ENCODE results near the gene RNLS.

RNLS gene

DNA sequence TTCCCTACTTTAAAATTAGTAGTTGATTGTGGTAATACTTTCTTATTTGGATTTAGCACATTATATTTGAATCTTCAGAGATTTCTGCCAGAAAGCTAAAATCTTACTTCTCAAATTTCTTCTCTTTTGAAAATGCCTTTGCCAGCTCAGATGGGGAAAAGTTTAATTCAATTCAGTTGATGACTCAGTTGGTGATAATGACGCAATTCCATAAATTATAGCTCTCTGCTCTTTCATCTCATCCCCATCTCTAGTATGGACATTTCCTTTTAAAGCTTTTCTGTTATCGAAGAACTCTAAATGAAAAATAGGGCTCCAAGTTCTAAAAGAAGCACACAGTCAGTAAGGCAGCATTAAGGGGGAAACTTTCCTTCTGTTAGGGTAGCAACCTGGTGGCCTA lies 25.5 kb downstream of the RNLS start:
- peak; percentile 27 for DNase-seq (ENCODE audit: low spot score)
- ChIA-PET POLR2A (ENCODE audit: low non-redundant PET) (no interaction called here), CTCF (interaction anchor here (0.6 to 0.8 kb wide), 5 partner anchors 26 to 823 kb away, joined by 3 to 6 read pairs (median 4); no protein-coding TSS in a partner anchor)

DNA sequence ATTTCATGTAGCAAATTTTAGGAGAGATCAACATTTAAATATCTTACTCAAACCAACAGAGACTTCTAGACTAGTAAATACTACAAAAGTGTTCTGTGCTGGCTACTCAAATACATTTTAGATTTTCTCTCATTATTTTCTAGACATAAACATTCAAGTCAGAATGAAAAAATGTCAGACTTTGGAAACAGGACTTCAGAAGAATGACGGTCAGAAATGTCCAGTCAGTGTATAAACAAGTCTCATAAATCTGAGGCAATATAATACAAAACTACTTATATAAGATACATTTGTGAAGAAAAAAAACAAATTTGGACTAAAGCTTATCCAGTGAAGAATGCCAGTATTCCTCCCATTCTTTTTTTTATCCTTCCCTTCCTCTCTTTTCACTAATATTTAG lies 25.9 kb downstream of the RNLS start:
- CTCF ChIA-PET: interaction anchor here (0.6 to 0.8 kb wide), 4 partner anchors 82 to 822 kb away, joined by 3 to 6 read pairs (median 4); no protein-coding TSS in a partner anchor
- POLR2A ChIA-PET (ENCODE audit: low non-redundant PET): no interaction called here
- no peak overlapping the region for H3K27ac ChIP-seq
- DNase-seq (ENCODE audit: low spot score): no peak
- TF ChIP-seq, protein P1, sequence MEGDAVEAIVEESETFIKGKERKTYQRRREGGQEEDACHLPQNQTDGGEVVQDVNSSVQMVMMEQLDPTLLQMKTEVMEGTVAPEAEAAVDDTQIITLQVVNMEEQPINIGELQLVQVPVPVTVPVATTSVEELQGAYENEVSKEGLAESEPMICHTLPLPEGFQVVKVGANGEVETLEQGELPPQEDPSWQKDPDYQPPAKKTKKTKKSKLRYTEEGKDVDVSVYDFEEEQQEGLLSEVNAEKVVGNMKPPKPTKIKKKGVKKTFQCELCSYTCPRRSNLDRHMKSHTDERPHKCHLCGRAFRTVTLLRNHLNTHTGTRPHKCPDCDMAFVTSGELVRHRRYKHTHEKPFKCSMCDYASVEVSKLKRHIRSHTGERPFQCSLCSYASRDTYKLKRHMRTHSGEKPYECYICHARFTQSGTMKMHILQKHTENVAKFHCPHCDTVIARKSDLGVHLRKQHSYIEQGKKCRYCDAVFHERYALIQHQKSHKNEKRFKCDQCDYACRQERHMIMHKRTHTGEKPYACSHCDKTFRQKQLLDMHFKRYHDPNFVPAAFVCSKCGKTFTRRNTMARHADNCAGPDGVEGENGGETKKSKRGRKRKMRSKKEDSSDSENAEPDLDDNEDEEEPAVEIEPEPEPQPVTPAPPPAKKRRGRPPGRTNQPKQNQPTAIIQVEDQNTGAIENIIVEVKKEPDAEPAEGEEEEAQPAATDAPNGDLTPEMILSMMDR (conservative IDR thresholded peaks at IDR 0.05; ENCODE audit: low read depth): no peak

More for the DNA sequence above, 25.5 kb downstream of the RNLS start:
- no peak overlapping the region for H3K27ac ChIP-seq
- TF ChIP-seq, protein P1 (conservative IDR thresholded peaks at IDR 0.05; ENCODE audit: low read depth): no peak

DNA sequence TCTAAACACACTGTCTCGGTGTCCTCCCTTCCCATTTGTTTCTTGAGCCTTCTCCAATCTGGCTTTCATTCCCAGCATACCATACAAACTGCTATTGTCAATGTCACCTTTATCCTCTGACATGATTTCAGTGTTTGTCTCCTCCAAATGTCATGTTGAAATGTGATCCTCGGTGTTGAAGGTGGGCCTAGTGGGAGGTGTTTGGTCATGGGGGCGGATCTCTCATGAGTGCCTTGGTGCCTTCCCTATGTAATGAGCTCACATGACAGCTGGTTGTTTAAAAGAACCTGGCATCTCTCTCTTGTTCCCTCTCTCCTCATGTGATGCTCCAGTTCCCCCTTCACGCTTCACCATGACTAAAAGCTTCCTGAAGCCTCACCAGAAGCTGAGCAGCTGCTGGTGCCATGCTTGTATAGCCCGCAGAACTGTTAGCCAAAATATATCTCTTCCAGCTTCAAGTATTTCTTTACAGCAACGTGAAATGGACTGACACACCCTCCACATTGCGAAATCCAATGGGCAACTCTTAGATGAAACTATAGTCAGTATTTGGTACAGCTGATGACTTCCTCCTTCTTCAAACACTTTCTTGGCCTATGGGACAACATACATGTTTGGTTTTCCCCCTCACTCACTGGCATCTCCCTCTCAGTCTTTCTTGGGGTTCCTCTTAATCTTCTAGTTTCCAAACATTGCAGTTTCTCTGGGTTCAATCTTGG lies 27.8 kb downstream of the RNLS start:
- CTCF ChIA-PET: interaction anchor here (1.3 kb wide), 1 partner anchor 83 kb away, joined by 8 read pairs; no protein-coding TSS in a partner anchor
- POLR2A ChIA-PET (ENCODE audit: low non-redundant PET): no interaction called here
- DNase-seq (ENCODE audit: low spot score): no peak
- H3K27ac ChIP-seq: no peak overlapping the region
- TF ChIP-seq, protein P1 (conservative IDR thresholded peaks at IDR 0.05; ENCODE audit: low read depth): no peak

DNA sequence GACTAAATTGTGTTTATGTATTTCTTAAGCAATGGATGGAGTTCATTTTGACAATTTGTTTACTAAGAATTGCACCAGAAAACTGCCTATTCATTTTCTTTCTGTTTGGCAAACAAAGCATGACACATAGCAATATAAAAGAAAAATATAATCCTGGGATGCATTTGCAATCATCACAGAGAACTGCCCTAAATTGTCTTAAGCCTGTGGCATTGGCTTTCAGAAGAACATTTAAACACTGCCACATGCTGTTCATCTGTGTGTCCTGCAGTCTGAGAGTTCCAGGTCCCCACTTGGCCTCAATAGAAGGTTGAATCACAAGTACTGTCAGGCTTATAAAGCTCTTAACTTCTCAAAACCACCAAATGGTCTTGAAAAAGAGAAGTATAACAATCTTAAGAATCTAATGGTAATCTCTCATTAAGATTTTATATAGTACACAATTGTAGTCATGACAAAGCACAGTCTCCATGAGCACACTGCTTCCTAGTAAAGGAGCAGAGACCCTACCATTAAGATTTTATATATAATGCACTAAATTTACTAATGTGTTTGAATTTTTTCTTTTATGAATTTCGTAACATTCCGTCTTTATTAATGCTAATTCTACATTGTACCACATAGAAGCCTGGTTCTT lies 29.9 kb downstream of the RNLS start:
- TF ChIP-seq, protein P1 (conservative IDR thresholded peaks at IDR 0.05; ENCODE audit: low read depth): peak; percentile 79
- POLR2A ChIA-PET (ENCODE audit: low non-redundant PET): no interaction called here
- CTCF ChIA-PET: interaction anchor here (0.6 to 2.7 kb wide), 7 partner anchors 81 to 695 kb away, joined by 3 to 14 read pairs (median 3); no protein-coding TSS in a partner anchor
- H3K27ac ChIP-seq: no peak overlapping the region
- peak; percentile 68 for DNase-seq (ENCODE audit: low spot score)

DNA sequence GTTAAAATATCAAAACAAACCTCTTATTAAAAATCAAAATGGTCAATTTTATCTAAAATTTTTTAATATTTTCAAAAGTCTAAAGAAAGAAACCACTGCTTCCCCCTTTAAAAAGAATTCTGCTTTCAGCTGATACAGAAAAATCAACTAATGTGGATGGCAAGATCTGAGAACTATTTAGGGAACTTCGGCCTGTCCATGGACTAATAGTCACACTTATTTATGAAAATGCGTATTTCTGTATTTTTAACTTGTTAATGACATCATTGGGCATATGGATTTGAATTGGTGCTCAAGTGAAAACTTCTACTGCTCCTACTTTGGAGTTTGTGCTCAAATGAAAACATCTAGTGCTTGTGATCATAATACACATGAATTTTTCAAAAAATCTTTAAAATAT lies 31.9 kb downstream of the RNLS start:
- ChIA-PET CTCF (interaction anchor here (0.5 to 2.7 kb wide), 3 partner anchors 14 to 79 kb away, joined by 3 to 14 read pairs (median 5); no protein-coding TSS in a partner anchor), POLR2A (ENCODE audit: low non-redundant PET) (no interaction called here)
- DNase-seq (ENCODE audit: low spot score): no peak
- H3K27ac ChIP-seq: no peak overlapping the region
- TF ChIP-seq, protein P1 (conservative IDR thresholded peaks at IDR 0.05; ENCODE audit: low read depth): no peak

GRCh38 chr10:88546497-88546896 lies 36.6 kb downstream of the RNLS start:
- DNase-seq (ENCODE audit: low spot score): no peak
- H3K27ac ChIP-seq: no peak overlapping the region
- POLR2A ChIA-PET (ENCODE audit: low non-redundant PET): no interaction called here
- CTCF ChIA-PET: no interaction called here
- TF ChIP-seq, protein P1 (conservative IDR thresholded peaks at IDR 0.05; ENCODE audit: low read depth): no peak
